Measurements from ENCODE around the gene TSNAX. TPM values are rescaled to one million over a fixed set of nuclear protein-coding genes. Genes with fewer than 3 reads are reported as not detected.
"Not testable (repeated sequence)": the region's sequence is repeated elsewhere in the genome, so short reads cannot be mapped to it uniquely, and the experiment has no call there.

TSNAX gene
- total and polyA plus RNA-seq, 4 donors: 32.5 to 55.6 (median 40.7) TPM

- H3K36me3 ChIP-seq (ENCODE audit: control insufficient read depth, insufficient read depth, low read length): no peaks in the 10 kb centered on the region
- no peak for DNase-seq (ENCODE audit: low read depth in 4 of 6, low spot score in 6 of 6)
- H3K4me3 ChIP-seq (ENCODE audit: low read depth, low read length): no peak overlapping the region
- H3K9me3 ChIP-seq (ENCODE audit: control insufficient read depth, insufficient read depth, low read length): no peaks in the 10 kb centered on the region
- WGBS (ENCODE audit: insufficient coverage): no CpG with 5 or more reads among the region's 1 CpG
- no peaks in the 10 kb centered on the region for H3K27me3 ChIP-seq (ENCODE audit: control insufficient read depth, insufficient read depth, low read length)
- H3K4me1 ChIP-seq (ENCODE audit: control insufficient read depth, insufficient read depth, low read length): peaks cover 3% of the 10 kb centered on the region
- H3K27ac ChIP-seq (ENCODE audit: low read depth, low read length): no peak overlapping the region
Measured at GRCh38 chr1:231557411-231557810, 28.9 kb downstream of the TSNAX start.

GRCh38 chr1:231557898-231558707 is 29.6 kb downstream of the TSNAX start:
- no peak overlapping the region for H3K27ac ChIP-seq (ENCODE audit: low read depth, low read length)
- no peak overlapping the region for H3K4me3 ChIP-seq (ENCODE audit: low read depth, low read length)
- peaks cover 3% of the 10 kb centered on the region for H3K4me1 ChIP-seq (ENCODE audit: control insufficient read depth, insufficient read depth, low read length)
- H3K9me3 ChIP-seq (ENCODE audit: control insufficient read depth, insufficient read depth, low read length): no peaks in the 10 kb centered on the region
- H3K36me3 ChIP-seq (ENCODE audit: control insufficient read depth, insufficient read depth, low read length): no peaks in the 10 kb centered on the region
- DNase-seq (ENCODE audit: low read depth in 4 of 6, low spot score in 6 of 6): no peak
- no peaks in the 10 kb centered on the region for H3K27me3 ChIP-seq (ENCODE audit: control insufficient read depth, insufficient read depth, low read length)
- 86% methylated on average over 1 of the region's 3 CpGs for WGBS (ENCODE audit: insufficient coverage)

- no CpG with 5 or more reads among the region's 2 CpGs for WGBS (ENCODE audit: insufficient coverage)
- Histone ChIP-seq H3K4me1 (ENCODE audit: control insufficient read depth, insufficient read depth, low read length) (peaks cover 3% of the 10 kb centered on the region), H3K27ac (ENCODE audit: low read depth, low read length) (no peak overlapping the region), H3K36me3 (ENCODE audit: control insufficient read depth, insufficient read depth, low read length) (no peaks in the 10 kb centered on the region), H3K9me3 (ENCODE audit: control insufficient read depth, insufficient read depth, low read length) (no peaks in the 10 kb centered on the region), H3K4me3 (ENCODE audit: low read depth, low read length) (no peak overlapping the region), H3K27me3 (ENCODE audit: control insufficient read depth, insufficient read depth, low read length) (no peaks in the 10 kb centered on the region)
- peak in 1 of 6 donors; percentile 16 for DNase-seq (ENCODE audit: low read depth in 4 of 6, low spot score in 6 of 6)
Measured at GRCh38 chr1:231558708-231559185, 30.3 kb downstream of the TSNAX start.

- 100% methylated on average over 1 of the region's 3 CpGs for WGBS (ENCODE audit: insufficient coverage)
- peaks cover 3% of the 10 kb centered on the region for H3K4me1 ChIP-seq (ENCODE audit: control insufficient read depth, insufficient read depth, low read length)
- no peaks in the 10 kb centered on the region for H3K27me3 ChIP-seq (ENCODE audit: control insufficient read depth, insufficient read depth, low read length)
- H3K27ac ChIP-seq (ENCODE audit: low read depth, low read length): no peak overlapping the region
- no peak for DNase-seq (ENCODE audit: low read depth in 4 of 6, low spot score in 6 of 6)
- no peaks in the 10 kb centered on the region for H3K9me3 ChIP-seq (ENCODE audit: control insufficient read depth, insufficient read depth, low read length)
- no peak overlapping the region for H3K4me3 ChIP-seq (ENCODE audit: low read depth, low read length)
- no peaks in the 10 kb centered on the region for H3K36me3 ChIP-seq (ENCODE audit: control insufficient read depth, insufficient read depth, low read length)
Measured at GRCh38 chr1:231561647-231562383, 33.3 kb downstream of the TSNAX start.

GRCh38 chr1:231563247-231563646 is 34.8 kb downstream of the TSNAX start:
- Histone ChIP-seq H3K36me3 (ENCODE audit: control insufficient read depth, insufficient read depth, low read length) (no peaks in the 10 kb centered on the region), H3K4me1 (ENCODE audit: control insufficient read depth, insufficient read depth, low read length) (no peaks in the 10 kb centered on the region), H3K4me3 (ENCODE audit: low read depth, low read length) (no peak overlapping the region), H3K27me3 (ENCODE audit: control insufficient read depth, insufficient read depth, low read length) (no peaks in the 10 kb centered on the region), H3K9me3 (ENCODE audit: control insufficient read depth, insufficient read depth, low read length) (no peaks in the 10 kb centered on the region), H3K27ac (ENCODE audit: low read depth, low read length) (no peak overlapping the region)
- DNase-seq (ENCODE audit: low read depth in 4 of 6, low spot score in 6 of 6): no peak
- WGBS (ENCODE audit: insufficient coverage): no CpG with 5 or more reads among the region's 2 CpGs

- Histone ChIP-seq H3K27me3 (ENCODE audit: control insufficient read depth, insufficient read depth, low read length) (no peaks in the 10 kb centered on the region), H3K36me3 (ENCODE audit: control insufficient read depth, insufficient read depth, low read length) (no peaks in the 10 kb centered on the region), H3K27ac (ENCODE audit: low read depth, low read length) (no peak overlapping the region), H3K9me3 (ENCODE audit: control insufficient read depth, insufficient read depth, low read length) (no peaks in the 10 kb centered on the region), H3K4me1 (ENCODE audit: control insufficient read depth, insufficient read depth, low read length) (no peaks in the 10 kb centered on the region), H3K4me3 (ENCODE audit: low read depth, low read length) (no peak overlapping the region)
- DNase-seq (ENCODE audit: low read depth in 4 of 6, low spot score in 6 of 6): no peak
- WGBS (ENCODE audit: insufficient coverage): 94% methylated on average over 4 of the region's 4 CpGs
Measured at GRCh38 chr1:231564373-231564772, 35.9 kb downstream of the TSNAX start.

DNA sequence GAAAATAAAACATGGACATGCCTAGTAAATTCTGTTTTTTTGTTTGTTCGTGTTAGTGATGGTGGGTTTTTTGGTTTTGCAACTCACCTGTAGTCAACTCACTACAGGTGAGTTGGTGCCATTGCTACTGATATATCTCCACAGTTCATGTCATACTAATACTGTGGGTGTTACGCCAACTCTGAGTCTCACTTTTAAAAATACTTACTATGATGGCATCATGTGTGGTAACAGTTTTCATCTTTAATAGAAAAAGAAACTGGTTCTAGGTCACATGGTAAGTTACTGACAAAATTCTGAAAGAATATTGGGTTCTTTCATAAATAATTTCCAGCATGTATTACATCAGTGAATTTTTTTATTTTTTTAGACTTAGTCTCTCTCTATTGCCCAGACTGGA is 38.0 kb downstream of the TSNAX start:
- no peak overlapping the region for H3K27ac ChIP-seq (ENCODE audit: low read depth, low read length)
- H3K36me3 ChIP-seq (ENCODE audit: control insufficient read depth, insufficient read depth, low read length): no peaks in the 10 kb centered on the region
- H3K4me3 ChIP-seq (ENCODE audit: low read depth, low read length): no peak overlapping the region
- no CpG with 5 or more reads among the region's 2 CpGs for WGBS (ENCODE audit: insufficient coverage)
- no peaks in the 10 kb centered on the region for H3K4me1 ChIP-seq (ENCODE audit: control insufficient read depth, insufficient read depth, low read length)
- H3K27me3 ChIP-seq (ENCODE audit: control insufficient read depth, insufficient read depth, low read length): no peaks in the 10 kb centered on the region
- no peaks in the 10 kb centered on the region for H3K9me3 ChIP-seq (ENCODE audit: control insufficient read depth, insufficient read depth, low read length)
- DNase-seq (ENCODE audit: low read depth in 4 of 6, low spot score in 6 of 6): no peak

DNA sequence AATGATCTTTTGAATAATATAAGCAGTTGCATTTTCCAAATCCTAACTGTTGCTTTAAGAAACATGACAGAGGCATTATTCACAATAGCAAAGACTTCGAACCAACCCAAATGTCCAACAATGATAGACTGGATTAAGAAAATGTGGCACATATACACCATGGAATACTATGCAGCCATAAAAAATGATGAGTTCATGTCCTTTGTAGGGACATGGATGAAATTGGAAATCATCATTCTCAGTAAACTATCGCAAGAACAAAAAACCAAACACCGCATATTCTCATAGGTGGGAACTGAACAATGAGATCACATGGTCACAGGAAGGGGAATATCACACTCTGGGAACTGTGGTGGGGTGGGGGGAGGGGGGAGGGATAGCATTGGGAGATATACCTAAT is 41.8 kb downstream of the TSNAX start:
- no CpG with 5 or more reads among the region's 3 CpGs for WGBS (ENCODE audit: insufficient coverage)
- not testable (repeated sequence) for DNase-seq (ENCODE audit: low read depth in 4 of 6, low spot score in 6 of 6); H3K36me3 ChIP-seq (ENCODE audit: control insufficient read depth, insufficient read depth, low read length); H3K27ac ChIP-seq (ENCODE audit: low read depth, low read length); H3K27me3 ChIP-seq (ENCODE audit: control insufficient read depth, insufficient read depth, low read length); H3K4me3 ChIP-seq (ENCODE audit: low read depth, low read length); H3K4me1 ChIP-seq (ENCODE audit: control insufficient read depth, insufficient read depth, low read length); H3K9me3 ChIP-seq (ENCODE audit: control insufficient read depth, insufficient read depth, low read length)

GRCh38 chr1:231571904-231572303 is 43.4 kb downstream of the TSNAX start:
- Histone ChIP-seq H3K27ac (ENCODE audit: low read depth, low read length) (no peak overlapping the region), H3K36me3 (ENCODE audit: control insufficient read depth, insufficient read depth, low read length) (no peaks in the 10 kb centered on the region), H3K4me1 (ENCODE audit: control insufficient read depth, insufficient read depth, low read length) (no peaks in the 10 kb centered on the region), H3K9me3 (ENCODE audit: control insufficient read depth, insufficient read depth, low read length) (no peaks in the 10 kb centered on the region), H3K4me3 (ENCODE audit: low read depth, low read length) (no peak overlapping the region), H3K27me3 (ENCODE audit: control insufficient read depth, insufficient read depth, low read length) (no peaks in the 10 kb centered on the region)
- DNase-seq (ENCODE audit: low read depth in 4 of 6, low spot score in 6 of 6): peak in 1 of 6 donors; percentile 7
- 82% methylated on average over 6 of the region's 6 CpGs for WGBS (ENCODE audit: insufficient coverage)
